SK-N-MC (cell line): ENCODE data around the gene LRMDA.

Experiments
- EZH2 ChIP-seq: fragments of 200-600 bp; sonication (generic); IDR thresholded peaks from one replicate; pipeline ENCODE4 v1.6.1; 2017; ENCODE audit warnings: antibody characterized with exemption
- FOXP2 ChIP-seq: optimal IDR thresholded peaks from 2 replicates; pipeline ENCODE3; 2011; ENCODE audit warnings: mild to moderate bottlenecking, moderate library complexity; ENCODE audit not compliant: insufficient read depth; ENCODE audit errors: extremely low read length, control extremely low read depth
- POLR2AphosphoS5 ChIP-seq: IDR thresholded peaks from 2 replicates; pipeline ENCODE4 v1.6.1; 2012; ENCODE audit warnings: mild to moderate bottlenecking, low read depth, low read length, borderline replicate concordance

GRCh38 chr10:76031099-76031498 is 599.7 kb downstream of the LRMDA start:
- TF ChIP-seq EZH2 (no peak), POLR2AphosphoS5 (no peak), FOXP2 (no peak)
